Stimulated activated CD8-positive, alpha-beta memory T cell treated with anti-CD3 and anti-CD28 coated beads, Interleukin-7, amount 100 ng/mL, for 1 hour (primary cell): ENCODE measurements around the gene SBF2.
"Not testable (repeated sequence)": the region's sequence is repeated elsewhere in the genome, so short reads cannot be mapped to it uniquely, and the experiment has no call there.

Experiments
- DNase-seq, 2 donors: peaks; one replicate each; pipeline ENCODE4 v3.0.0-alpha.2; 2020; ENCODE audit warnings: low read depth in 2 of 2

The SBF2 gene

GRCh38 chr11:10066441-10066840, 227.6 kb downstream of the SBF2 start:
- DNase-seq: no peak

- no peak for DNase-seq
These were observed 229.2 kb downstream of the SBF2 start for GRCh38 chr11:10064828-10065227.

GRCh38 chr11:10058356-10058755, 235.7 kb downstream of the SBF2 start:
- DNase-seq: no peak

- DNase-seq: no peak
These were observed 242.0 kb downstream of the SBF2 start for GRCh38 chr11:10051868-10052586.

GRCh38 chr11:10050561-10050960, 243.5 kb downstream of the SBF2 start:
- no peak for DNase-seq

- DNase-seq: no peak
These were observed 244.3 kb downstream of the SBF2 start for GRCh38 chr11:10049756-10050155.

- DNase-seq: no peak
These were observed 245.7 kb downstream of the SBF2 start for GRCh38 chr11:10048350-10048749.

- DNase-seq: no peak
These were observed 249.4 kb downstream of the SBF2 start for GRCh38 chr11:10044618-10045017.

GRCh38 chr11:10042699-10043098, 251.3 kb downstream of the SBF2 start:
- no peak for DNase-seq

- DNase-seq: no peak
These were observed 252.1 kb downstream of the SBF2 start for GRCh38 chr11:10041748-10042446.

GRCh38 chr11:10041332-10041731, 252.7 kb downstream of the SBF2 start:
- no peak for DNase-seq

GRCh38 chr11:10038521-10039302, 255.3 kb downstream of the SBF2 start:
- DNase-seq: no peak

- DNase-seq: not testable (repeated sequence)
These were observed 258.1 kb downstream of the SBF2 start for GRCh38 chr11:10035932-10036331.

GRCh38 chr11:10032935-10033334, 261.1 kb downstream of the SBF2 start:
- DNase-seq: no peak

GRCh38 chr11:10030122-10030490, 263.9 kb downstream of the SBF2 start:
- DNase-seq: no peak

GRCh38 chr11:10029386-10030121, 264.5 kb downstream of the SBF2 start:
- no peak for DNase-seq

GRCh38 chr11:10026514-10026913, 267.5 kb downstream of the SBF2 start:
- no peak for DNase-seq

- DNase-seq: no peak
These were observed 270.8 kb downstream of the SBF2 start for GRCh38 chr11:10023212-10023611.

- DNase-seq: no peak
These were observed 271.3 kb downstream of the SBF2 start for GRCh38 chr11:10022764-10023163.

GRCh38 chr11:10021563-10021962, 272.5 kb downstream of the SBF2 start:
- DNase-seq: no peak

- DNase-seq: no peak
These were observed 273.9 kb downstream of the SBF2 start for GRCh38 chr11:10019906-10020682.
